GM21390 (cell line): ENCODE measurements around the gene RANBP9.

Source experiments
- ATAC-seq: cut with Tn5 transposase; IDR thresholded peaks from one replicate; pipeline ENCODE4 v1.9.1; 2021; ENCODE audit not compliant: unreplicated experiment

The RANBP9 gene

DNA sequence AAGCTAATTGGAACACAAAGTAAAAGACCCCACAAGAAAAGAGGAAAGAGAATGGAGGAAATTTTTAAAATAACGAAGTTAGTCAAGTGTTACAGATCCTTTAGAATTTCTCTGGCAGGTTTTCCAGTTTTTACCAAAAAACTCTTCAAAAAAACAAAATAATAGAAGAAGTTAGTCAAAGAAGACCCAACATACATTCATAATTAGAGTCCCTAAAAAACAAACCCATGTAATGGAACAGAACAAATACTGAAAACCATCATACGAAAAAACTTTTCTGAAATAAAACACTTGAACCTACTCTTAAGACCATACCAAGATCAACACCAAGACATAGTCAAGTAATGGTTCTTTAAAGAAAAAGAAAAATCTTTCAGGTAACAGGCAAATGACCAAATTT is 31.6 kb downstream of the RANBP9 start:
- no peak for ATAC-seq

DNA sequence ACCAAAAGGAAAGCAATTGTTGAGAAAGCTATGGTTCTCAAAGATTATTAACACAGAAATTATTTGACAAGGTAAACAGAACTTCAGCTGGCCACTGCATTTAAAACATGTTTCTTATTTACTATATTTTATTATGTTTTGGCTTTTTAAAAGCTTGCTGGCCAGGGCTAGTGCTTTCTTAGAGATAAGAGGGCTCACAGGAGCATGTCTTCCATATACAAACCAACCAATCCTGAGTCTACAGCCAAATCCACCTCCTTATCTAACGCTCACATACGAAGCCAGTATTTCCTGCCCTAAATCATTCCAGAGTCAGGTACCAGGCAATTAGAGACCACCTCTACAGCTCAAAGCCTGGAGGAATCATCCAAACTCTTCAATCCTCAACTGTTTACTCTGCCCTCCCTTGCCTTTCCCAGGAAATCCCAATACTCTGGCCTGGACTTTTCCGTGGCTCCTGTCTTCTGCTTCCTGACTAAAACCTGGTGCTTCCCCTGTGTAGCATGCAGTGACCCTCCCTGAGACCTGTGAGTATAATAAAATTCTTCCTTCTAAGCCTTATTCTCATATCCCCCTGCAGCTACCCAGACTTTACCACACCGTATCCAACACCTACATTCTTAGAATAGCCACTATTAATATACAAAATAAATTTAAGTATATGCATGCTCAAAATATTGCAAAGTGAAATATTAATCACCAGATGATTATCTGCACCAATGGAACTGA is 33.2 kb downstream of the RANBP9 start:
- no peak for ATAC-seq

DNA sequence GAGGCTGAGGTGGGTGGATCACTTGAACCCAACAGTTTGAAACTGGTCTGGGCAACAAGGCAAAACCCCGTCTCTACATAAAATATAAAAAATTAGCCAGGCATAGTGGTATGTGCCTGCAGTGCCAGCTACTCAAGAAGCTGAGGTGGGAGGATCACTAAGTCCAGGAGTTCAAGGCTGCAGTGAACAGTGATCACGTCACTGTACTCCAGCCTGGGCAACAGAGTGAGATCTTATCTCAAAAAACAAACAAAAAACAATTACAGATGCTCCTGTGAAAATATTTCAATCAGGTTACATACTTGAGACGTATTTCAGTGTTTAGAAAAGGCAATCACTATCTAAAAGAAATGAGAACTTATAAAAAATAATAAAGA is 33.8 kb downstream of the RANBP9 start:
- ATAC-seq = no peak

DNA sequence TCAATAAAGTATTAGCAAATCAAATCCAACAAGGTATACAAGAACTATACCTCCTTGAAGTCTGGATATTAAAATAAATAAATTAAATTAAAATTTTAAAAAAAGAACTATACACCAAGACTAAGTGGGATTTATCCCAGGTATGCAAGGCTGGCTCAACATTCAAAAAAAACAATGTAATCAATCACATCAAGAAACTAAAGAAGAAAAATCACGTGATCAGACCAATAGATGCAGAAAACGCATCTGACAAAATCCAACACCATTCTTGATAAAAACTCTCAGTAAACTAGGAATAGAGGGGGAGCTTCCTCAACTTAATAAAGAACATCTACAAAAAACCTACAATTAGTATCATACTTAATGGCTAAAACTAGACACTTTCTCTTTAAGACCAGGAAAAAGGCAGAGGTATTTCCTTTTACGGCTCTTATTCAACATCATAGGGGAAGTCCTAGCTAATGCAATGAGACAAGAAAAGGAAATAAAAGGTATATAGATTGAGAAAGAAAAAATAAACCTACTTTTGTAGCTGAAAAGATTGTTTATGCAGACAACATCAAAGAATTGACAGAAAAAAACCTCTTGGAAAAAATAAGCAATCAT is 35.0 kb downstream of the RANBP9 start:
- ATAC-seq = no peak

DNA sequence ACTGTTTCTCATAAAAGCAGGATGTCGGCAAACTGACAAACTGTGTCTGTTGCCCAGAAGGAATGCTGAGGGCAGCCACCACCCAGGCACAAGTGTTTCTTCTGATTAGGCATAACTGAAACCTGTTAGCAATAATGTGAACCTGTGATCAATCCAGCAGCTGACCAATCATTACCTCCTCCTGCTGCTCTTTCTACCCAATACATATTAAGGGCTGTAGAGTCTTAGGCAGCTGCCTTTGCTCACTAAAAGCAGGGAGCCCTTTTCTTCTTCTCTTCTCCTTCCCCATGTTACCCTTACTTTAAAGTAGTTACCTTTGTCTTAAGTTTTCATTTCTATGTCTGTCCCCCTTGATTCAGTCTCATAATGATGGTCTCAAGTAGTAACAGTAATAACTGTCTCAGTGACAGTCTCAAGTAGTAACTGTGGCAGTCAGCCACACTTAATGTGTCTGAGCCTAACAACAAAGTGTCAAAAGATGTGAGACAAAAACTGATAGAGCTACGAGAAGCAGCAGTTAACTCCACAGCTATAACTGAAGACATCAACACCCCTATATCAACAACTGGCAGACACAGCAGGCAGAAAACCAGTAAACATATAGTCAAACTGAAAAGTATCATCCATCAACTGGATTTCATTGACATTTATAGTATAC is 37.0 kb downstream of the RANBP9 start:
- no peak for ATAC-seq

DNA sequence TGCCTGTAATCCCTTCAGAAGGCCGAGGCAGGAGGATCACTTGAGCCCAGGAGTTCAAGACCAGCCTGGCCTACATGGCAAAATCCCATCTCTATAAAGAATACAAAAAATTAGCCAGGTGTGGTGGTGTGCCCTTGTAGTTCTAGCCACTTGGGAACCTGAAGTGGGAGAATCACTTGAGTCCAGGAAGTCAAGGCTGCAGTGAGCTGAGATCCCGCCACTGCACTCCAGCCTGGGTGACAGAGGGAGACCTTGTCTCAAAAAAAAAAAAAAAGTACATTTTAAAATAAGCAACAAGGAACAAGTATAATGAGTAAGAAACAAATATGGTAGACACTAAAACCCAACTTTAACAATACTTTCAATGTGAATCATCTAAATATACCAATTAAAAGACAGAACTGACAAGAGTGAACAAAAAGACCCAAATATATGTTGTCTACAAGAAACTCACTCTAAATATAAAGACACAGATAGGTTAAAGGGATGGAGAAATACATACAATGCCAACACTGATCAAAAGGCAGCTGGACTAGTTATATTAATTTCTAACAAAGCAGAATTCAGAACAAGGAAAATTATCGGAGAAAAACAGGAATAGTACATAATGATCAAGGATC is 37.7 kb downstream of the RANBP9 start:
- no peak for ATAC-seq

DNA sequence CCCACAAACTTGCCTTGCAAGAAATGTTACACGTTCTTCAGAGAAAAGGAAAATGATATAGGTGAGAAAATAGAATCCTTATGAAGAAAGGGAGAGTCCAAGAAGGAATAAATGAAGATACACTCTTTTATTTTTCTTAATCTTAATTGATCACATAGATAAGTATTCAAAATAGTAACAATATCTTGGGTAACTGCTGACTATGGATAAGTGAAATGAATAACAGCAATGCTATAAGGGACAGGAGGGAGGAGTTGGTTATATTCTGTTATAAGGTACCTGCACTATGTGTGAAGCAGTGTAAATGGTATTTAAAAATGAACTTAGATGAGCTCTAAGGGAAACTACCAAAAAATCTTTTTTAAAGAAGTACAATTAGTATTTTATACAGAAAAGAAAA is 38.3 kb downstream of the RANBP9 start:
- no peak for ATAC-seq

DNA sequence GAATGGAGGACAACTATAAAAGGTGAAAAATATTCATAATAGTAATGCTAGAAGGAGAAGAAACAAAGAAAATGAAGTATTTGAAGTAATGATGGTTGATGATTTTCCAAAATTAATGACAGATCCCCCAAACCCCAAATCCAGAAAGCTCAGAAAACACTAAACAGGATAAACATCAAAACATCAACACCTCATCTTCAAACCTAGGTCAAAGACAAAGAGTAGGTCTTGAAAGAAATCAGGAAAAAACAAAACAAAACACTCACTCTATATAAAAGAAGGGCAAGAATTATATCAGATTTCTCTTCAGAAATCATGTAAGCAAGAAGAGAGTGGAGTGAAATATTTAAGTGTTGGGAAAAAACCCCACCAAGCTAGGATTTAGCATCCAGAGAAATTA is 38.7 kb downstream of the RANBP9 start:
- ATAC-seq = no peak

DNA sequence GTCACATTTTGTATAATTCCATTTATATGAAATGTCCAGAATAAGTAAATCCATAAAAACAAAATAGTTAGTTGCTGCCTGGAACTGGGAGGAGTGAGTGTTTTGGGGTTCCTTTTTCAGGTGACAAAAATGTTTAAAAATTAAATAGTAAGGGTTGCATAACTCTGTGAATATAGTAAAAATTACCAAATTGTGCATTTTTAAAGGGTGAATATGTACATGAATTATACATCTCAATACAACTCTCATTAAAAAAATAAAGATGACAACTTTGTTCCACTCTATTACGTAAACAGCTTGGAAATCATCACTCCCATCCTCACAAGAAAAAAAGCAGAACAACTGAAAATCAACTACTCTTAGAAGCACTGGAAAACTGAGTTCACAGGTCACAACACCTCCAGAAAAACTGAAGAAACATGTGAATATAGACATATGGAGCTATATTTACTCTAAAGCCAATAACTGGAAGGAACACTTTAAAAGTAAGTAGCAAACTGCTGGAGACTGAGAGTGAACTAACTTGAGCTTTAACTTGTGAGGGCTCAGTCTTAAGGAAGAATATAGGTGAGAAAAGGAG is 40.0 kb downstream of the RANBP9 start:
- ATAC-seq = no peak

DNA sequence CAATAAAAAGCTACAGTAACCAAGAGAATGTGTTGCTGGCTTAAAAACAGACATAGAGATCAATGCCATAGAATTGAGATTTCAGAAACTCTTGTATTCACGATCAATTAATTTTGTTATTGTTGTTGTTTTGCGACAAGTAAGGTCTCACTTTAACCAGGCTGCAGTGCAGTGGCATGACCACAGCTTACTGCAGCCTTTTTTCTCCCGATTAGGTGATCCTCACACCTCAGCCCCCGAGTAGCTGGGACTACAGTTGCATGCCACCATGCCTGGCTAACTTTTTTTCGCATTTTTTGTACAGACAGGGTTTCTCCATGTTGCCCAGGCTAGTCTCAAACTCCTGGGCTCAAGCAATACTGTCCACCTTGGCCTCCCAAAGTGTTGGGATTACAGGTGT is 42.2 kb downstream of the RANBP9 start:
- no peak for ATAC-seq

DNA sequence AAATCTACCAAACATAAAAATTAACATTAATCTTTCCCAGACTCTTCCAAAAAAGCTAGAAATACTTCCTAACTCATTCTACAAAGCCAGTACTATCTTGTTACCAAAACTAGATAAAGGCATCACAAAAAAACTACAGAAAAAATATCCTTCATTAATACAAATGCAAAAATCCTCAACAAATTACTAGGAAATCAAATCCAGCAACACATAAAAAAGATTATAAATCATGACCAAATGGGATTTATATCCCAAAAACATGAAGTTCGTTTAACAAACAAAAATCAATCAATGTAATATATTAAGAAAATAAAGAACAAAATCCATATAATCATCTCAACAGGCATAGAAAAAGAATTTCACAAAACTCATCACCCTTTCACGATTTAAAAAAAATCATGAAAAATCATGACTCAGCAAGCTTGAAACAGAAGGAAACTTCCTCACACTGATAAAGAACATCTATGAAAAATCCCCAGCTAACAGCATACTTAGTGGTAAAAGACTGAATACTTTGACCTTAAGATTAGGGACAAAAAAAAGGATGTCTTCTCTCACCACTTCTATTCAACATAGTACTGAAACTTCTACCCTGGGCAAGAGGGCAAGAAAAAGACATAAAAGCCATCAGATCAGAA is 43.2 kb downstream of the RANBP9 start:
- peak; percentile 65 for ATAC-seq

DNA sequence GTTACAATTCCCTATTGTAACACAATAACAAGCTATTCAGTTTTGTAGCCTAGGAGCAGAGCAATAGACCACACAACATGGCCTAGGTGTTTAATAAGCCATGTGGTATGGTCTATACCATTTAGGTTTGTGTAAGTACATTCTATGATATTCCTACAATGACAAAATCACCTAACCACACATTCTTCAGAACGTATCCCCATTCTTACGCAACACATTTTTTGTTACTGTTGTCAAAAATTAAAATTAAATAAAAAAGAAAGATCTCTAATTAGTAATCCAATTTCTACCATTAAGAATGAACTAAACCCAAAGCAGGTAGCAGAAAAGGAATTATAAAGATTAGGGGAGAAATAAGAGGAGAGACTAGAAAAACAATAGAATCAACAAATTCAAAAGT is 44.0 kb downstream of the RANBP9 start:
- ATAC-seq = no peak

DNA sequence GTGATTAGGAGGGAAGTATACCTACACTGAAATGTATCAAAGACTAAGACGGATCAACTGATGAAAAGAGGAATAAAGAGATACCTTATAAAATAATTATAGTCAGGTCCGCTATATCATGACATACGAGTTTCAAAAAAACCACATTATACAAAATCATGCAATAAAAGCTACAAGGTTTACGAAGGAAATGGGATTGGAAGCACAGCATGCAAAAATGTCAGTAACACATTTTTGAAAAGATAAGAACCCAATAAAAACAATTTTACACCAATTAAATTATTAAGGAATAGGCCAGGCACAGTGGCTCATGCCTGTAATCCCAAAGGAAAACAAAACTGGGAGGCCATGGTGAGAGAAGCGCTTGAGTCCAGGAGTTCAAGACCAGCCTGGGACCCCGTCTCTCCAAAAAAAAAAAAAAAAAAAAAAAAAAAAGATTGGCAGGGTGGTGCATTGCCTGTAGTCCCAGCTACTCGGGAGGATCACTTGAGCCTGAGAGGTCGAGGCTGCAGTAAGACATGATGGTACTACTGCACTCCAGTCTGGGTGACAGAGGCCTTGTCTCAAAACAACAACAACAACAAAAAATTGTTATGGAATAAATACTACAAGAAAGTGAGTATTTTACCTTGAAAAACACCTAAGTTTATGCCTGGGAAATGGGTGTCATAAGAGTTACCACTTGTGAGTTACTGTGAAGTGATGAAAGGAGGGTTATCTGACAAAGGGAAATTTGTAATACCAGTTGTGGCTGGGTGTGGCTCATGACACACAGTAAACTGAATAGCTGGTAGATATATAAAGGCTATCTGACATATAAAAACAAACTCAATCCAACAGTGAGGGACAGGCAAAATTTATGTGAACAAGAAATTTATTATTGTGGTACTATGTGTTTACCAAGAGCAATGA is 45.2 kb downstream of the RANBP9 start:
- no peak for ATAC-seq

DNA sequence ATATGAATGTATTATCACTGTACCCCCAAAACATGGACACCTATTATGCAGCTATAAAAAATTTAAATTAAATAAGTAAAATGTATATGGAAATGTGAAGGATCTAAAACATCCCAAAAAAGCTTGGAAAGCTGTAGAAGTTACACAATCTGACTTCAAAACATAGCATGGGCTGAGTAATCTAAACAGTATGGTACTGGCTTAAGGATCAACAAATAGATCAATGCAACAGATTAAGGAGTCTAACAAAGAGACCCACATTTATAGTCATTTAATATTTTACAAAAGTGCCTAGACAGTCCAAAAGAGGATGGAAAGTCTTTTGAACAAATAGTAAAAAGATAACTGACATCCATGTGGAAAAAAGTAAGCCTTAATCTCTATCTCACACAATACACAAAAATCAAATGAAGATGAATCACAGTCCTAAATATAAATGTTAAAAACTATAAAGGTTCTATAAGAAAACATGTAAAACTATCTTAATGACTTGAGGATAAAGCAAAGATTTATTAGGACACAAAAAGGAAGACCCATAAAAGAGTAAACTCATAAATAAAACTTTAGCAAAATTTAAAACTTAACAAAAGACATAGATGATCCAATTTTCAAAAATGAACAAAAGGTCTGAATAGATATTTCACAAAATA is 46.8 kb downstream of the RANBP9 start:
- ATAC-seq = no peak

DNA sequence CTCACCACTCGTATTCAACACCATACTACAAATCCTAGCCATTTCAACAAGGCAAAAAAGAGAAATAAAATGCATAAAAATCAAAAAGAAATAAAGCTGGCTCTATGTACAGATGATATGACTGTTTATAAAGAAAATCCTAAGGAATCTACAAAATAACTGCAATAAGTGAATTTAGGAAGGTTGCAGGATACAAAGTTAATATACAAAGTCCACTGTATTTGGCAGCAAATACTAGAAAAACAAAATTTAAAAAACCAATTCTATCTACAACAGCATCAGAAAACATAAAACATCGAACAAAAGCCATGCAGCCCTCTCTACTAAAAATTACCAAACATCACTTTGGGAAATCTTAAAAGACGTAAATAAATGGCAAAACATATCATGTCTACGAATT is 47.6 kb downstream of the RANBP9 start:
- ATAC-seq = no peak

DNA sequence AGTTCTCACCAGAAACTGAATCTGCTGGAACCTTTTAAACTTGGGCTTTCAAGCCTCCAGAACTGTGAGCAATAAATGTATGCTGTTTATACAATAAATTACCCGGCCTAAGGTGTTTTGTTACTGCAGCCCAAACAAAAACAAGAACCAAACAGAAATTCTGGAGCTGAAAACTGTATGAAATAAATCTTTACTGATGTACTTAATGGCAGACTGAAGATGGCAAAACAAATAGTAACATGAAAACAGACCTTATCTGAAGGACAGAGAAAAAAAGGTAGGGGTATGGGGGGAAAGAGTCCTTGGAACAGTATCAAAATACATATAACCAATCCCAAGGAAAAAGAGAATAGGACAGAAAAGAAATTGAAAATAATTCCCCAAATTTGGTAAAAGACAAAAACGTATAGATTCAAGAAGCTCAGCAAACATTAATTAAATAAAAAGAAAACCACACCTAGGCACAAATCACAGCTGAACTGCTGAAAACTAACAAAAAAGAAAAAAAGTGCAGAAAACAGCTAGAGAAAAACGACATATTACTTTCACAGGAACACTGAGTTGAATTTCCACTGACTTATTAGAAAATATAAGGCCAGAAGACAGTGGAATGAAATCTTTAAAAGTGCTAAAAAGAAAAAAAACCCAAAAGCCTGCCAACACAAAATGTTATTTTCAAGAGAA is 48.8 kb downstream of the RANBP9 start:
- ATAC-seq = no peak

DNA sequence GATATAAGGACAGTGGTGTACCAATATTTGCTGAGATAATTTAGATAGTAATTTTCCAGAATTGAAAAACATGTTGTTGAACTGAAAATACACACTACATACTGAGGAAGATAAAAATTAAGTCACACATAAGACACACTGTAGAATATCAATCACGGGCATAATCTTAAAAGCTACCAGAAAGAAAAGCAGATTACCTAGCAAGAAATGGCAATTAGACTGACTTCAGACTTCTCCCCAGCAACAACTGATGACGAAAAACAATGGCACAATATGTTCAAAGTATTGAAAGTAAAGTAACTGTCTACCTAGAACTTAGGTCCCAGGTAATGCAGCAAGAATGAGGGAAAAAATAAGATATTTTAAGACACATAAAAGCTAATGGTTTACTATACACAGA is 50.0 kb downstream of the RANBP9 start:
- ATAC-seq = no peak

DNA sequence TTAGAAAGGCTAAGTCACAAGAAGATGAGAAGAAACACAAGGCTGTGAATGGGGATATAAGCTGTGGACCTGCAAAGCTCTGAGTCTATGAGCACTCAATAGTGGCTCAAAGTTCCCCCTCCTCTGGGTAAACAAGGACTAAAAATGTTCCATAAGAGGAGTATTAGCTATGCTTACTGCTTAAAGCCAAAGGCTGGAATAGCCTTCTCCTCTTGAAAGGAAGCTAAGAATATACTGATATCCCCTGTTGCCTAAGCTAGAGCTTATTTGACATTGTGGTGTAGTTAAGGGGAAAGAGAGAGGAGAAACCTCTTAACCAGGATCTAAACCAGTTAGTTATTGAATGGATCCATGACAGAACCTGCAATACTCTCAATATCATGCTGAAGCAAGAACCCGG is 50.7 kb downstream of the RANBP9 start:
- ATAC-seq = no peak

DNA sequence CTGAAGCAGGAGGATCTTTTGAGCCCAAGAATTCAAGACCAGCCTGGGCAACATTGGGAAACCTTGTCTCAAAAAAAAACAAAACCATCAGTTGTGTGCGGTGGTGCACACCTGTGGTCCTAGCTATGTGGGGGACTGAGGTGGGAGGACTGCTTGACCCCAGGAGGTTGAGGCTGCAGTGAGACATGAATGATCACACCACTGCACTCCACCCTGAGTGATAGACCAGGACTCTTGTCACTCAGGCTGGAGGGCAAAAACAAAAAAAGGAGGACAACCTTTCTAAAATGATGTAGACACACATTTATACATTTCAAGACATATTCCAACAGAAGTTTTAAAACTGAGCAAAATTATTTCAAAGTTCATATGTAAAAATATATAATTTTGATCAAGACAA is 51.4 kb downstream of the RANBP9 start:
- ATAC-seq = no peak
